Sciatic nerve (tissue), 2 donors: ENCODE measurements around the gene ATXN7L1. TPM values are rescaled to one million over a fixed set of nuclear protein-coding genes. Genes with fewer than 3 reads are reported as not detected.

ENCODE experiments used
- ATAC-seq: fragments of 200-7000 bp; cut with Tn5 transposase; one replicate; pipeline ENCODE4 v1.9.1; 2020; ENCODE audit warnings: mild to moderate bottlenecking, moderate library complexity
- DNase-seq: peaks from one replicate; pipeline ENCODE4 v3.0.0-alpha.2; 2020; ENCODE audit warnings: low spot score
- intact Hi-C: fragments of 100-400 bp; cut with DNase I; formaldehyde crosslinking; loops from one replicate; pipeline ENCODE4 v1.14.2; 2022
- total RNA-seq: library from RNA; stranded (reverse); fragmentation: NEBNext Ultra II Directional; extraction: Animal tissue kit (Norgen Biotek cat#: 25700); gene quantifications from one replicate; pipeline ENCODE4 v1.2.1, GENCODE V29; 2021
- donor health status: DM: no; HTN: no; CAD: no.
- donor health status: DM: no; HTN: no; CAD: no.

ATXN7L1 gene
- total RNA-seq, 1 donor from 2014 or later: 22.3 TPM

DNA sequence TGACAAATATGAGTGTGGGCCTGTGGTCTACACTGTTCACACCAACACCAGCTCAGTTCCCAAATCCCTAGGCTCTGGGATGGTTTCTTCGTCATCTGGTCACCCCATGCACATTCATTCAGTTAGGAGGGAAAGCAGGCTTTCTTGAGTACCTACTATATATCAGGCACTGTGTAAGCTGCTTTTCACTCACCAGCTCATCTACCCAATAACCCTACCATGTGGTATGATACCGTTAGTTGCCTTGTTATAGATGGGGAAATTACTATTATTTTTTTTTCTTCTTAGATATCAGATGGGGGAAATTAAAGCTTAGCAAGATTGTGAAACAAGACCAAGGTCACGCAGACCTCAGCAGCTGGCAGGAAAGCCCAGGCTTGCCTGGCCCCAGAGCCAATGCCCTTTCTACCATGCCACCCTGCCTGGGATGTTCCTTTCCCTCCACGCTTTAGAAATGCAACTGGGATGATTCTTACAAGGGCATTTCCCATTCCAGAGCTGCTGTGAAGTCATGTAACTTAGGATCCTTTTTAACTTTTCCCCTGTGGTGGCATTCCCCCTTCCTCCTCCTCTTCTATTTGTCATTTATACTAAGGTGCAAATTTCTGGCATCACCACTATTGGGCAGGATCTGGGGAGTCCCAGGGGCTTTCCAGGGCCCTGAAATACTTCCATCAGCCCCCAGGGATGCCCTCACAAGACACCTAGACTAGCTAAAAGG is 202.0 kb downstream of the ATXN7L1 start:
- intact Hi-C loops: no loop called here
- DNase-seq (no peak), ATAC-seq (no peak)

DNA sequence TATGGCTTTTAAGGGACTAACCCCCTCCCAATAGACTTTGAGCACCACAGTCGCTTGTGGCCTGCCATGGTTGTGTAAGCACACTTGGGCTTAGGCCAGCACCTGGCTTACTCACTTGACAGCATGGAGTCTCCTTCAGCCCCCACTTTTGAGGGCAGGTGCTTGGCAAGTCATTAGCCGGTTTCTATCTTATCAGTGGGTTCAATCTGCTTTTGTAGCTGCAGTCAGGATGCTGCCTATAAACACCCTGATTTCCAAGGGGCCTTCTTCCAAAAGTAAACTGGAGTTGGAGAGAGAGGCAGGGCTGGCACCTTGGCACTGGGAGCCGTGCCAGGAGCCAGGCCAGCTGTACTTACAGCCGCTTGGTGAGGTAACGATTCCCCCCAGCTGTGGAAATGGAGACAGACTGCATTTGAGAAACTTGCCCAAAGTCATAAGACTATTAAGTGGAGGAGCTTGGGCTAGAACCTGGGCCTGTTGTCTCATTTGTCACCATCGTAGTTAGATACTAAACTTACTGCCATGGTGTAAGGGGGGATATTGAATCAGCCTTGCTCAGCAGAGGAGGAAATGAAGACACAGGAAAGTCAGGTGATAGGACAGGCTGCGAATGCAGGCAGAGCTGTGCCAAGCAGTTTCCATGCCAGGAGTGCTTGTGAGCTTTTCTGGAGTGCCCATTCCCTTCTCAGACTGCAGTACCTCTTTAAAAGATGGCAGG is 202.9 kb downstream of the ATXN7L1 start:
- DNase-seq (no peak), ATAC-seq (no peak)
- intact Hi-C loops: no loop called here

DNA sequence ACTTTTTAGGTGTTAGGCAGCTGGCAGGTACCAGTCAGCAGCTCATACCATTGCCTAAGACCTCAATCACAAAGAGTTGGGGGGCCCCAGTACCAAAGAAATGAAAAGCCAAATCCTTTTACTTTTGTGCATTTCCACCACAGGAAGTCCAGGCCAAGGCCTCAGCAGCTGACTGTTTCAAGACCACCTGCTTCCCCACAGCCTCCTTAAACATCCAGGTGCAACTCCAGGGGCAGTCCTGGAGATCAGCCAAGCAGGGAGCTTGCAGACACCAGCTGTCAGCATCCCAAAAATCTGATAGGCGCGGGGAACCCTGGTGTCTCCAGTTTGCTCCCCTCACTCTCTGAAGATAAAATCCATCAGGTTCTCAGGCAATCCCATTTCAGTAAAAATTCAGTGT is 203.6 kb downstream of the ATXN7L1 start:
- intact Hi-C loops: no loop called here
- ATAC-seq (no peak), DNase-seq (no peak)

DNA sequence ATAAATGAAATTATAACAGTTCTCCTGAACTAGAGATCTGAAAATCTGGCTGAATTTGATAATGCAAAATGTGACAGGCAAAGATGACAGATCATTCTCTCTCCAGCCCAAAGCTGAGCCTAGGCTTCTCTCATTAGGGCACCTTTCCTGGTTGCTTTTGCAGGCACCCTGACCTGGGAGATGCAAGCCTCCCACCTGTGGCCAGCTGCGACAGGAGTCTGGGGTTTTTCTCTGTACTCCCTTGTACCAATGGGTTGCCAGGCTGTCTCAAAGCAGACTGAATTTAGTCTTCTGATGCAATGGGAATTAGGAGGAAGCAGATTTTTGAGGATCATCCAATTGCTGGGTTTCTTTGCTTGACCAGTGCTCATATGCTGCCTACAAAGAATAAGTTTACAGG is 210.1 kb downstream of the ATXN7L1 start:
- intact Hi-C loops: no loop called here
- DNase-seq (no peak), ATAC-seq (no peak)

DNA sequence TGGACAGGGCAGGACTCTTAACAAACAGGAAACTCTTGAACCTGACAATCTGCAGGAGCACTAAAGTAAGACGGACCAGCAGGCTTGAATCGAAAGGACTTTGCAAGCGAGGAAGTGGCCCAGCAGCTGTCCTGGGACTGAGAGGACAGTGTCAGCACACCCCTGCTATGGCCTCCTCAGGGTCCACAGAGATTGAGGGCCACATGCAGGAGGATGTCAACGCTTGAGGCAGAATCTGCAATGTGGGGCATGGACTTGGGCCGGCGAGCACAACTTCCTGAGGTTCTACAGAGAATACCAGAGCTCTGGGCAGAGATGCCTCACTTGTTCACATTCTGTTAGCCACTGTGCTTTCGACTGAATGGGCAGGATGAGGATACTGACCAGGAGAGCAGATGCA is 210.7 kb downstream of the ATXN7L1 start:
- intact Hi-C loops: no loop called here
- ATAC-seq: no peak
- no peak for DNase-seq

DNA sequence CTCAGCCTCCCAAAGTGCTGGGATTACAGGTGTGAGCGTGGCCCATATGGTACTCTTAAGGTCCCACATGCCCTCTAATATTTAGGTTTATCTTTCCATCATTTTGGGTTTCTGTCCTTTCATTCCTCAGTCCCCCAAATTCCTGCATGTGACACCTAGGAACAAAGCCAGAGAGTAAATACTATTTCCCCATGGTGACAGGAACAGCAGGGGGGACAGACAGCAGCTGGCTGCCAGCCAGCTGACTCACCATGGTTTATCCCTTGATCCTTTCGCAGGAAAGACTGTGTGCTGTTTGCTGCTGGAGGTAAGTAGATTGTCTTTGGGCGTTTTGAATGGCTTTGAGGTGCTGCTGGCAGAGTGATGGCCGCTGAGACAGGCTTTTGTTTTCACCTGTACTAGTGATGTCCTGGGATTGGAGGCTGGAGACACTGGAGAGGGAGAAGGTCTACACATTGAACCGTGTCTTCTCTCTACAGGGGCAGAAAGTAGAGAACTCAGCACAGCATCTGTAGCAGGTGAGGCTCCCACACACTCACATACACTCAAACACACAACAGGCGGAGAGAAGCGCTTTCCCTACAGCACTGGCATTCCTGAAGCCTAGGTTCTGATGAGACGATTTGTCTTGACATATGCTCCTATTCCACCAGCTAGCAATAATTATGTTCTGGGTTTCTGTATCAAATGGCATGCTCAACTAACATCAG is 211.4 kb downstream of the ATXN7L1 start:
- intact Hi-C loops: no loop called here
- no peak for DNase-seq
- ATAC-seq: no peak

DNA sequence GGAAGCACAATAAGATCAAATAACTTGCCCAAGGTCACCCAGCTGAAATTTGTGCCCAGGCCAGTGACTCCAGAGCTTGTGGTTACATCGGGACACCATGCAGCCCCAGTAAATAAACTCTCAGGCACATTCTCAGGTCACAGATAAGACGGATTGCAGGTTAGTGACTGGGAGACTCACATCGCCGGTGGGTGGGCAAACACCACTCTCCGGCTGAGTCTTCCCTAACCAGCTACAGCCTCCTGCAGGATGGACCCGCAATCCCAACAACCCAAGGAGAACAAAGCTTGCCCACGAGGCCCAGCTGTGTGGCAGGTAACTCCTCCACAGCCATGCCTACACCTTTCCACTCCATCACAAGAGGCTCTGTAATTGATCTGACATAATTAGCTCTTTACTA is 213.4 kb downstream of the ATXN7L1 start:
- DNase-seq: no peak
- ATAC-seq: no peak
- intact Hi-C loops: no loop called here

DNA sequence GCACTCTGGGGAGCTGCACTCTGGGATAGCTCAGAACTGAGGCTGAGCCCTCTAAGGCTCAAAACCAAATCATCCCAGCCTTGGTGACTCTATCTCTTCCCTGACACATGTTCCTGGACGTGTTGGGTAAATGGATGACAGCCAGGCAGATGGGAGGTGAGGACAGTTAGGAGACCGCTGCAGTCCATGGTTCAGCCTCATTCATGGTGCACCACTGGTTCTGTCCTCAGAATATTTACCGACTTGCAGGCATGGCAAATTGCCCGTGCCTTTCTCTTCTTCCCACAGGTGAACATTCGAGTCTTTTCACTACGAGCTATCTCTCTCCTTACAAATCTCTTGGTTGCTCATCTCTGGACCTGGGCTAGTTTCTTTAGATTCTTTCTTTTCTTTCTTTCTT is 214.8 kb downstream of the ATXN7L1 start:
- DNase-seq (no peak), ATAC-seq (no peak)
- intact Hi-C loops: no loop called here

DNA sequence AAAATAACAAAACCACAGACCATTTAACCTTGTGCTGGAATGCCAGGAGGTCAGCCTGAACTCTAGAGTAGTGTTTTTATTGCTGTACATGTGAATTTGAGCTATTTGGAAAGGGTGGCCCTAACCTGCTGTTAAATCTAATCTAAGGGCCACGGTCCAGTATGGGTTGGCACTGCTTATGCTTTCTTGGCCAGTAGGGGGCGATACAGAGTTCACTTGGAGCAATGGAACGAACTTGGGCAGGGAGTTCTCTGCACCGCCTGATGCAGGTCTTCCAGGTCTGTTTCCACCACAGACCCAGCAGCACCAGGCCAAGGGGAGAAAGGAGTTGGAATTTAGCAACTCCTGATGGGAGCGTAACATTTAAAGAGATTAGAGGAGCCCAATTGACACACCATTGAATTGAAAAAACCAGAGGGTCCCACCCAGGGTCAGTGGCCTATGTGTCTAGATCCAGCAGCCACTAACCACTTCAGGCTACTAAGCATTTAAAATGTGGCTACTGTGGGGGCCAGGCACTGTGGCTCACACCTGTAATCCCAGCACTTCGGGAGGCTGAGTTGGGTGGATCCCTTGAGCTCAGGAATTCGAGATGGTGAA is 219.4 kb downstream of the ATXN7L1 start:
- no peak for DNase-seq
- ATAC-seq: peak; percentile 43
- intact Hi-C loops: no loop called here

DNA sequence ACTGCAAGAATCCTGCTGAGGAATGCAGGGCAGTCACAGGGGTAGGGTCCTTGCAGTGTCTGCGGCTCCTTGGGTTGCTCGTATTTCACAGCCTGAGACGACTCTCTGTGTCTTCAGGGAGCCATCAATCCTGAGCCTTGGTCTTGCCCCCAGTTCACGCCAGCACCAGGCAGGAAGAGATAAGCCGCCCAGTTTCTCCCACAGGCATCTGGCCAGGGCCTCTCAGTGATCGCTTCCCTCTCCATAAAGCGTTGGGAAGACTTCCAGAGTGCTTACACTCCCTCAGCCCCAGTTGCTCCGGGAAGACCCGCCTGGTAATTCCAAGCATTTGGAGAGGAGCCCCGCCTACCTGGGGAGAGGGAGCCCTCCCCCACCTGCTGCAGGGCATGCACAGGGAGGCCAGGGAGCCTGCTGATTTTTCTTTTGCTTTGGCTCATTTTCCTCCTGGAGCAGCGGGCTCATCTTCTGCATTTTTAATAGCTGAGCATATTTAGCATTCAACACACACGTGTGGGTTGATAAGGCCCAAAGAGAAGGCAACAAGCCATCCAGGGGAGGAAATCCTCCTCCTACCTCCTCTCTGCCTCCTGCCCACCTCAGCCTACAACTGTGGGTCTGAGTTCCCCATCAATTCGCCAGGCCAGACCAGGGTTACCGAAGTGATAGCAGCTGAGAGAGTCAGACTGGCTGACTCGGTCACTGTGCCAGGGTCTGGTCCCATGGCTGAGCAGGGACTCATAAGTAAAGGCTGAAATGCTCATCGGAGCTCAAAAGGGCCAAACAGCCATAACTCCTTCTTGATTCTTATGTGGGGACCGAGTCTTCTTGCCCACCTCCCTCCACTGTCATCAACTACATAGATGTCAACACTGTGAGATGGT is 220.7 kb downstream of the ATXN7L1 start:
- intact Hi-C loops: no loop called here
- ATAC-seq (peak; percentile 18), DNase-seq (no peak)

DNA sequence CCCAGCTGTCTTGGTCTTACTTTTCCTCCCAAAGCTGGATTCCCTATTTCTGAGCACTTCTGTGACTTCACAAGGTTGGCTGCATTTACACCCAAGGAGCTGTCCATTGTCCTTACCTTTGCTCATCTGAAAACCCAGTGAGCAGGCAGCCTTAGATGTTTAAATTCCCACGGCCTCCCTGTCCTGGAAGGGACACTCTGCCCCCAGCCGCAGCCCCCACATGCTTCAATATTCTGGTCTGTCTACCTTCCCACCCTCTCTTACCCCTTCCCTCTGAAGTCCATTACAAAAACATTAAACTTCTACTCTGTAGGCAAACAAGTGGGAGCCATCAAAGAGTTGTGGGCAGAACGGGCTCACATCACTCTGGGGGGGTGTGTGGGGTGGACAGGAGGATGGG is 221.3 kb downstream of the ATXN7L1 start:
- DNase-seq (no peak), ATAC-seq (no peak)
- intact Hi-C loops: no loop called here

DNA sequence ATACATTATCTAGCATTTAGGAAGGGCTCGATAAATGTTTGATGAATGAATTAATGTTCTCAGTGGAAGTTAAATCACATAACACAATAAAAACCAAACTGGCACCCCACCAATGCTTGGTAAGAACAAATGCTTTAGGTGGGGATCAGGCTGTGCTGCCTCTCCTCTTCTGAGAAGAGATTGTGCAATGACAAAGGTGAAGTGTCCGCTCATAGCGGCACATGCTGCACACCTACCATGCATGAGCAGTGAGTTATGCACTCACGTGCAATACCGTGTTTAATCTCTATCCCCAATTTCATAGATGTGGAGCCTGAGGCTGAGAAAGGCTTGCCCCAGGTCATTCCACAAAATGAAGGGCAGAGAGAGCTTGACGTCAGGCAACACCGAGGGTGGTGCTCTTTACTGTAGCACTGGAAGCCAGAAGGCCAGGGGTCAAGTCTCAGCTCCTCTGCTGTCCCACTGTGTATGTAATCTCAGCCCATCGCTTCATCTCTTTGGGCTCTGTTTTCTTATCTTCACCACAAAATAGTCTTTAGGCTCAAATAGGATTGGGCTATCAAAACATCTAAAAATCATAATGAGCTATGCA is 222.2 kb downstream of the ATXN7L1 start:
- ATAC-seq (no peak), DNase-seq (no peak)

DNA sequence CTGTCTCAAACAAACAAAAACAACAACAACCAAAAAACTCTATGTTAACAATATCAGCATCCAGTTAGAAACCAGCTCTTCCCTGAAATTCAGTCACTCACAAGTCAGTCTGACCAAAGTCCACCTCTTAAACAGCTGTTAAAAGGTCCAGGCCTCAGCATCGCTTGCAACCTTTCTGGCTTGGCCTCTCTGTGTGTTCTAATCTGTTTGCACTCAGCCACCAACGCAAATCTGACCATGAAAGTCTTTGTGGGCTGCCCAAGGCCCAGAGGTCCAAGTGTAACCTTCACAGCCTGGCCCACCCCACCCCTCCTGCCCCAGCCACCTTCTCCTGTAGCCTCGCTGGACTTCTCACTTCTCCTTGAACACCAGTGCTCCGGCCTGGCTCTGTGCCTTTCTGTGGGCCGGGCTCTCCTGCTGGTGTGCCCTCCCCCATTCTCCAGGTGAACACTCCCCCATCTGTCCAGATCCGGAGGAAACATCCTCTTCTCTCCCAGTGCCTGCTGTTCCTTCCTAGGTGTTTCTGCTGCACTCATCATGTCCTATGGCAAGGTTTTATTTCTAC is 222.9 kb downstream of the ATXN7L1 start:
- intact Hi-C loops: loop anchor here (5.0 kb wide), 1 partner anchor 389 kb away; no protein-coding TSS in a partner anchor
- ATAC-seq (no peak), DNase-seq (no peak)

More for the DNA sequence above, 222.2 kb downstream of the ATXN7L1 start:
- intact Hi-C loops: loop anchor here (5.0 kb wide), 1 partner anchor 388 kb away; no protein-coding TSS in a partner anchor

DNA sequence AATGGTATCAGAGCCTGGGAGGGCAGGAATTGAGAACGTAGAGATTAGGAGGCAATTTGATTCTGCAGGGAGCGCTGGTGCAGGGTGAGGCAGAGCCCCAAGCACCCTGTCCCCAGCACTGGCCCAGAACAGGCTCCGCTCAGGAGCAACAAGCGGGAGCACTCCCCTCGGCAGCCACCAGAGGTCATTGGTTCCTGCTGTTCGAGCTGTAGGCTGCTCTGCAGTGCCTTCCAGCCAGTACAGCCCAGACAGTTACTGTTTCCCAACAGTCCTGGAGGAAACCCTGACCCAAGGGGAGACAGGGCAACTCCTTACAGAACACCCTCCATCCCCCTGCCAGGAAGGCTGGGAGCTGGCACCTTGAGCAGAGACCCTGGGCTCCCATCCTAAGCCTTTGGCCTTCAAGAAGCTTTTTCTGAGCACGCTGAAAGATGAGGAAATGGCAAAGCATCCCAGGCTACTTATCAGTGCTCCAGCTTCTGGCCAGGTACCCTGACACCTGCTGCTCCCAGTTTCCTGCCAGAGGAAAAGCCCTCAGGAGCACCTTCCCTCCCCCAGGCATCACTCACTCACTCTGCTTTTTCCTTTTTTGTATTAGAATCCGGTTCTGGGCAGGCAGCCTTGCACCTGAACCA is 223.9 kb downstream of the ATXN7L1 start:
- ATAC-seq: peak; percentile 93
- peak; percentile 90 for DNase-seq
- intact Hi-C loops: loop anchor here (5.0 kb wide), 1 partner anchor 390 kb away; no protein-coding TSS in a partner anchor

DNA sequence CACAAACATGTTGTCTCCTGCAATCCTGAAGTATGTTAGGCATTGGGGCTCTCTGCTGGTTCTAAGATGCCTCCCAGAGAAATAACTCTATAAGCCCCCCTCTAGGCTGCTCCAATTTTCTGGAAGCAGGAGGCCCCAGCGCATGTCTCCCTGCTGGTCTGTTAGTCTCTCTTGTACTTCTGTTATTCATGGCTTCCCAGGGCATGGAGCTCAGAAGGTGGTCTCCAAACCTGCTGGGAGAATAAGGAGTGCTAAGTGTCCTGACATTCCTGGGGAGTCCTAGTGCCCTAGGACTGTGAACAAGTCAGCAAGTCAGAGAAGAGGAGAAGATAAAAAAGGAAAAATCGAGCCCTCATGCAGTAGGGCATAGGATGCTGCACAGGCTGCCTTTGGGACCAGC is 224.6 kb downstream of the ATXN7L1 start:
- intact Hi-C loops: loop anchor here (5.0 kb wide), 1 partner anchor 391 kb away; no protein-coding TSS in a partner anchor
- no peak for DNase-seq
- ATAC-seq: no peak

DNA sequence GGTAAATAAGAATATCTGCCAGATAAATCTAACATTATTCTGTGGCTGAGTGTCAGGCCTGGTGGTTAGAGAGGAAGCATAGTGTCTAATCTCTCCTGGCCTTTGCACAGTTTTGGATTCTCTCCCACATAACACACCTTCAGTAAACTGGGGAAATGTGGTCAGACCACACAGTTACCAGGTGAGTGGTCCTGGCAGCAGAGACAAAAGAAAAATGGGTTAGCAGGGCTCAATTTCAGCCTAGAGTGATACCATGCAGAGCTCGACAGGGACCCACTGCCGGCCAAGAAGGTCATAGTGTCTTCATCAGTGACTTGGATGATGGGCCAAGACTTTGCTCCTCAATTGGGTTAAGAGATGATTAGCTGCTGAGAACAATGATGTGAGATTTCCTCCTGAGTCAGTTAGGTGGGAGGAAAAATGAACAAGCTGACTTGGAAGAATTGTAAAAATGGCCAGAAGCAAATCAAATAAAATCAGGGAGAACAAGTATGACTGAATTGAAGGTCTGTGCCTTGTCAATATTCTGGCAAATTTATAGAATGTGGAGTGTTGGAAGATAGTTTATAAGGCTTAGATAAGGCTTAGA is 225.9 kb downstream of the ATXN7L1 start:
- DNase-seq: no peak

More for the DNA sequence above, 225.9 kb downstream of the ATXN7L1 start:
- no peak for ATAC-seq
- intact Hi-C loops: loop anchor here (5.0 kb wide), 1 partner anchor 392 kb away; no protein-coding TSS in a partner anchor
